HG03097 (cell line): ENCODE measurements around the gene LMNB1.

ENCODE experiments used
- ATAC-seq: cut with Tn5 transposase; IDR thresholded peaks from one replicate; pipeline ENCODE4 v1.9.1; 2021; ENCODE audit not compliant: unreplicated experiment, low FRiP score

The LMNB1 gene

DNA sequence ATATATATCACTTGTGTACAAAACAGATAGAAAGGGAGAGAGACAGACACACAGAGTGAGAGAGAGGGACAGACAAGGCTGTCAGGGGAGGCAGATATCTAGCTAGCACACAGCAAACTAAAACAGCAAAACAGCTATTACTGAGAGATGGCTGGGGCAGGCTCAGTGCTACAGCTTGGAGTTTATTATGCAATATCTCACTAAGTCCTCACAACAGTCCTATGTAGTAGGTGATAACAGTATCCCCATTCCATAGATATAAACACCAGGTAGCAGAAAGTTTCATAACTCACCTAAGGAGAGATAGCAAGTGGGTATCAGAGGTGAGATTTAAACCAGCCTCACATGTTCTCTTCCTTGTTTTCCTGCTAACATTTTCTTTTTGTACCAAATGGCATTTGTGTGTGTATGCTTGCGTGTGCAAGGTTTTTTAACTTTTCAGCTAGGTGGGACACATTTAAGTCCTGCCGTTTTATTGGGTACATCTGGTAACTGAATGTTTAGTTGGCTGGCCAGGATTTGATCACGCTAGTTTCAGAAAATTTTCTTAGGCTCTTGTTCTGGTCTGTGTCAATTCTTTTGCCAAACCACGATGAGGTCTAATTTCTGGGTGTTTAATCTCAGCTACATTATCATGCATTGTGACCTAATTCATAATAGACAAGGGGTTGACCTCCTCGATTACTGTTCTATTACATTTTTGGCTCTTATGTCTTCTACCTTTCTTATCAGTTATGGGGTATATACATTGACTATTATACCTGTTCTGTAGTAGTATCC lies 105.1 kb downstream of the LMNB1 start:
- ATAC-seq: no peak

DNA sequence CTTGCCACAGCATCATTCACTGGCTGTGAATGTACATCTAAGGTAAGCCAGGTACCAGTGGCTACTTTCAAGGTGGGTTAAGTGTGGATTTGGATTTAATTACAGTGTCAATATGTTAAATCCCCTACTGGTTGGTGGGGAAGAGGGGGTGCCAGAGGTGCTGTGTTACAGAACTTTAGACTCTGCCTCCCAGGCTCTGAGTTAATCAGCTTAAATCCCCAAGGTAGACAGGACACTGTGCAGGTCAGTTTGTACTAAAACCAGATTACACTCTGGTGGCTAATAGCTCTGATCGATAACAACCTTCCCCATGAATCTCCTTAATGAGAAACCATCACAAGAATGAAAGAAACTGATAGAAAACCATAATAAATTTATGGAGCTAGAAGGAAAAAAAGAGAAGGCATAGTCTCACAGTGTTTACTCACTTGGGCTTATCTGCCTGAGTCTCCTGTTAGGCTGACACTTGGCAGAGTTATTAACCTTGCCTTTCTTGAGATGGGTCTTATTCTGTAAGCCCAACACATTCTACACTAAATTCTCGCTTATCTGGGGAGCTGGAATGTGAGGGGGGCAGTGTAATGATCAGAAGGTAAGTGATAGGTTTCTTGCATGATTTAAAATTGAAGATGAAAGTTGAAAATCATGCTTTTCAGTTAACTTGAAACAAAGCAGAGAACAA lies 106.8 kb downstream of the LMNB1 start:
- ATAC-seq: no peak

DNA sequence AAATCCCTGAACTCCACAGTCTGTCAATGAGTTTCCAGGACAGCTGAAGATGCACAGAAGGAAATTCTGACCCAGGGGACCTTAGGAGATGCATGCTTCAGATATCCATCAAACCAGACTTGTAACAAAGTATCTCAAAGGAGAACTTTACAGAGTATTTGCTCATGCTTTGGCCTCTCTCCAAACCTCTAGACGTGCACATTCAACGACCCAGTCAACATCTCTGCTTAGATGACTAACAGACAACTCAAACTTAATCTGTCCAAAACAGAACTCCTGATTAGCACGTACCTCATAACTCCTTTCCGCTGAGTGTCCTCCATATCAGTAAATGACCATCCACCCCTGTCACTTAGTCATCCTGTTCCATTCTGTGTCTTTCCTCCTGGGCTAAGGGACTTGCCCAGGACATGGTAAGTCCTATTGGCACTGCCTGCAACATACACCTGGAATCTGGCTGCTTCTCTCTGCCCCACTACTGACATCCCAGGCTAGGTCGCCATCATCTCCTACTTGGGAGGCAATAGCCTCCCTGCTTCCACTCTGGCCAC lies 107.4 kb downstream of the LMNB1 start:
- ATAC-seq: no peak
